ENCODE results near the gene TAF11L4. TPM values are rescaled to one million over a fixed set of nuclear protein-coding genes. Genes with fewer than 3 reads are reported as not detected.
"Not testable (repeated sequence)": the region's sequence is repeated elsewhere in the genome, so short reads cannot be mapped to it uniquely, and the experiment has no call there.

Gene TAF11L4
- total and polyA plus RNA-seq, 9 of the 15 experiments (the other 6 are each of a cell fraction or from before 2014, with no cell fraction given), result not detected

DNA sequence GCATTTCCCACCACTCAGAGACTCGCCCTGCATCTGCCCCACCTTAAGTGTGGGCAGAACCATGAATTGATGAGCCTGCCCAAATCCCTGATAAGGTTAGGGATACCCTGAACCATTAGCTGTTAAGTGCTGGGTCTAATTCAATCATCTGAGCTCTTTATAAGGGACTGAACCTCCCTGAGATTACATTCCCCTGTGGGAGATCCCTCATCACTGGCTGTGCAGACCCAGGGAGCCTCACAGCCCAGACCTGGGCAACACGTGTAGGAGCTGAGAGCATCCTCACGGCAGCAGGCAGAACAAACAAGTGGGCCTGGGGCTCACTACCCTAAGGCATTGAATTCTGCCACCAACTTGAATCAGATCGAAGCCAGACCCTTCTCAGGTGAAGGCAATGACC lies 24.2 kb upstream of the TAF11L4 start (continued):
- TF ChIP-seq, protein P1, sequence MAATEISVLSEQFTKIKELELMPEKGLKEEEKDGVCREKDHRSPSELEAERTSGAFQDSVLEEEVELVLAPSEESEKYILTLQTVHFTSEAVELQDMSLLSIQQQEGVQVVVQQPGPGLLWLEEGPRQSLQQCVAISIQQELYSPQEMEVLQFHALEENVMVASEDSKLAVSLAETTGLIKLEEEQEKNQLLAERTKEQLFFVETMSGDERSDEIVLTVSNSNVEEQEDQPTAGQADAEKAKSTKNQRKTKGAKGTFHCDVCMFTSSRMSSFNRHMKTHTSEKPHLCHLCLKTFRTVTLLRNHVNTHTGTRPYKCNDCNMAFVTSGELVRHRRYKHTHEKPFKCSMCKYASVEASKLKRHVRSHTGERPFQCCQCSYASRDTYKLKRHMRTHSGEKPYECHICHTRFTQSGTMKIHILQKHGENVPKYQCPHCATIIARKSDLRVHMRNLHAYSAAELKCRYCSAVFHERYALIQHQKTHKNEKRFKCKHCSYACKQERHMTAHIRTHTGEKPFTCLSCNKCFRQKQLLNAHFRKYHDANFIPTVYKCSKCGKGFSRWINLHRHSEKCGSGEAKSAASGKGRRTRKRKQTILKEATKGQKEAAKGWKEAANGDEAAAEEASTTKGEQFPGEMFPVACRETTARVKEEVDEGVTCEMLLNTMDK (IDR thresholded peaks at IDR 0.05; ENCODE audit: borderline replicate concordance, insufficient read depth, low read depth, low read length, poor library complexity, severe bottlenecking), result no peak

DNA sequence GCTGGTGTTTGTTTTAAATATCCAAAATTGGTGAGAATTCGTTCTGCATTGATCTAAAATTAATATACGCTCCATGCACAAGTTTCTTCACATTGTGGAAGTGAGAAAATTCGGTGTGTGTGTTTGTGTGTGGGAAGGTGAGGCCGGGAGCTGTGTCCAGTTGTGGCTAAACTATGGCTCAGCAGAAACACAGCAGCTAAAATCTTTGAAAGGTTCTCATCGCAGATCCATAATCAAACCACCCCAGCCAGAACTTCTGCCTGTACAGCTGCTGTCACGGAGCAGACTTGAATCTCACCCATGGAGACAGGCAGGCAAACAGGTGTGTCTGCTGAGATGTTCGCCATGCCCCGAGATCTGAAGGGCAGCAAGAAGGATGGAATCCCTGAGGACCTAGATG lies 23.7 kb upstream of the TAF11L4 start, which contains the start of gene TAF11L2:
TSS of gene TAF11L2 (plus strand) at position 301 of the 400 bp plus-strand sequence.
- H3K4me1 ChIP-seq (replicated peaks in 1 of 2; ENCODE audit: control insufficient read depth in 2 of 2, insufficient read depth in 2 of 2, low read length in 2 of 2); POLR2A ChIA-PET; DNase-seq (ENCODE audit: extremely low read depth in 1 of 4, low spot score in 3 of 4); H3K27me3 ChIP-seq (ENCODE audit: control insufficient read depth in 2 of 2, insufficient read depth in 2 of 2, low read length in 2 of 2); H3K9ac ChIP-seq (ENCODE audit: insufficient read depth in 1 of 2, low read depth in 2 of 2, low read length in 2 of 2); H2AFZ ChIP-seq (ENCODE audit: low read depth, low read length); FAIRE-seq; H3K27ac ChIP-seq (ENCODE audit: extremely low read depth, low read depth, low read length); H4K20me1 ChIP-seq (replicated peaks; ENCODE audit: control insufficient read depth, insufficient read depth, low read length); CTCF ChIA-PET (ENCODE audit: low intra/inter-chr PET ratio); H3K4me2 ChIP-seq (ENCODE audit: insufficient read depth, low read length); BruUV-seq (replicated peaks); H3K4me3 ChIP-seq; H3K9me1 ChIP-seq (ENCODE audit: control insufficient read depth, insufficient read depth, low read length); ATAC-seq; H3K9me3 ChIP-seq (replicated peaks; ENCODE audit: control insufficient read depth, insufficient read depth, low read depth, low read length); H3K79me2 ChIP-seq (ENCODE audit: control insufficient read depth, insufficient read depth, low read length); H3K36me3 ChIP-seq (ENCODE audit: control insufficient read depth, insufficient read depth, low read length); intact Hi-C loops (cut with micrococcal nuclease): not testable (repeated sequence)
- in situ Hi-C loops (cut with MboI), result loop anchor here (25.0 kb wide), 1 partner anchor 814 kb away; no protein-coding TSS in a partner anchor
- WGBS (ENCODE audit: insufficient coverage, low coverage, missing lambda C conversion rate), result under 1% methylated on average over 8 of the region's 8 CpGs

Data from K562 (cell line).